HG03521 (cell line): ENCODE measurements around the gene SWSAP1.
"Not testable (repeated sequence)": the region's sequence is repeated elsewhere in the genome, so short reads cannot be mapped to it uniquely, and the experiment has no call there.

Source experiments
- ATAC-seq: cut with Tn5 transposase; IDR thresholded peaks from one replicate; pipeline ENCODE4 v1.9.1; 2021; ENCODE audit warnings: mild to moderate bottlenecking, moderate library complexity; ENCODE audit not compliant: unreplicated experiment

SWSAP1 gene

DNA sequence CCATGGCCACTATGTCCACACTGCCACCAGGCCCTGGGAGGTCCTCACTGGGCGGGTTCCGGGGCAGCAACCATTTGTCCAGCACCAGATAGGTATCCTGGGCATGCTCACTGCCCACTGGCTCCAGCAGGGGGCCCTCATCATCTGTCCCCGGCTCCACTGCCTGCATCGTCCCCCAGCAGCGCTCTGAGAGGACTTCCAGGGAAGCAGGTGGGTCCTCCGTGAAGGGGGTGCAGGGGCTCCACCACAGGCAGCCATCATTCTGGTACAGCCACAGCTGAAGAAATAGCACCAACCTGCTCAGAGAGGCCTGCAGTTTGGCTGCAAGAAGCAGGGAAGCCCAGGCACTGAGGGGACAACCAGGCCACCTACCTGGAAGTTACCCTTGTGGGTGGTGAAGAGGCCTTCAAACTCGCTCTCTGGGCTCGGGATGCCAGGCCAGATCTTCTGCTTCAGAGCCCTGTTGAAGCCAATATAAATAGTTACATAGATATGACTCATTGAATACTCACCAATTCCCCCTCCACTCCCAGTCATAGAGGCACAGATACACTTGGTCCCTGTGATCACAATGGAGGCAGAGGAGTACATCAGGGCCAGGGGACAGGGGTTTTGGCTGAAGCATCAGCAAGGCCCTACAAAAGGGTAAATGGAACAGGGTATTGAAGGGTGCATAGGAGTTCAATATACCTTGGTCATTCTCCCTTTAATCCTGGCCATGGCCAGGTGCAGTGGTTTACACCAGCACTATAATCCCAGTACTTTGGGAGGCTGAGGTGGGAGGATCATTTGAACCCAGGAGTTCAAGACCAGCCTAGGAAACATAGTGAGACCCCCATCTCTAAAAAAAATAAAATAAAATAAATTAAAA, 4.1 kb downstream of the SWSAP1 start:
- no peak for ATAC-seq

- not testable (repeated sequence) for ATAC-seq
Observed at GRCh38 chr19:11379269-11379845, 4.9 kb downstream of the SWSAP1 start.

DNA sequence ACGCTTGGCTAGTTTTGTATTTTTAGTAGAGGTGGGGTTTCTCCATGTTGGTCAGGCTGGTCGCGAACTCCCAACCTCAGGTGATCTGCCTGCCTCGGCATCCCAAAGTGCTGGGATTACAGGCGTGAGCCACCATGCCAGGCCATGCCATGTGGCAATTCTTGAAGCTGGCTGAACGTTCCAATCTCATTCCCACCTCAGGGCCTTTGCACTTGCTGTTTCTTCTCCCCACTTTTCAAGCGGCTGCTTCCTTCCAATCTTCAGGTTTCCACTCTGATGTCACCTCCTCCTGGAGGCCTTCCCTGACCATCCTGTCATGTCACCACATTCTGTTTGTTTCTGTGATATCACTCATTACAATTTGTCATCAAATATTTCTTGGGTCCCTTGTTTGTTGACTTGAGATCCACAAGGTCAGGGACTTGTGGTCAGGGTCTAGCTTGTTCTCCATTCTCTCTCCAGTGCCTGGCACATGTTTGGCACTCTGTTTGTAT, 5.4 kb downstream of the SWSAP1 start:
- no peak for ATAC-seq

- ATAC-seq = peak; percentile 75
Observed at GRCh38 chr19:11380653-11381537, 6.4 kb downstream of the SWSAP1 start.

DNA sequence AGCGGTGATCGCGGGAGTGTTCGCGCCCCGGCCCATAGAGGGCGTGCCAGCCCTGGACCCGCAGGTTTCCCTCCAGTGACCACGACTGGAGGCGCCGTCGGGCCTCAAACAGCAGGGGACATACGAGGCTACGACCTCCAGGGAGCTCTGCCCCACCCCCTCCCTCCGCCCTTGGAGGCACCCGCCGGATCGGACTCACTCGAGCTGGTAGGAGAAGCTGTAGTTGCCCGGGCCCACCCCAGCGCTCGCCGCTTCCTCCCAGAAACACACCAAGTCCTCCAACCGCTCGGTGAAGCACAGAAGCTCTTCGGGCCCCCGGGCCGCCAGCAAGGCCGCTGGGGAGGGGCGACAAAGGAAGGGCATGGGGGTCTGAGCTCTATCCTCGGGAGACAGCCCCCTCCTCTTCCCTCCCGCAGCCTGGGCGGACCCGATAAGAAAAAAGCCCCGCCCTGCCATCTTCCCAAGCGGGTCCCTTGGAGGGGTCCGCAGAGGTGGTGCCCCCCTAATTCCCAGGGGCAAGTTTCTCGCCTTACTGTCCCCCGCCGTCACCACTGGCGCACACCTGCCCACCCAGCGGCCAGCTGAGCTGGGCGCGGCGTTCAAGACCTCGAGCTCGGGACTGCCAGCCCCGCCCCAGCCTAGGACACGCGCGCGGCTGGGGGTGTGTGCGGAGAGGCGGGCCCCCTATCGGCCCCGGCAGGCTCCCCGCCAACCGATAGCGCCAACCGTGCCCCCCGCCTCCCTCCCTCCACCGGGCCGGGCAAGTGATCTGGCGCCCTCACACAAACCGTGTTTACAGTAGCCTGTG, 8.6 kb downstream of the SWSAP1 start:
- no peak for ATAC-seq

DNA sequence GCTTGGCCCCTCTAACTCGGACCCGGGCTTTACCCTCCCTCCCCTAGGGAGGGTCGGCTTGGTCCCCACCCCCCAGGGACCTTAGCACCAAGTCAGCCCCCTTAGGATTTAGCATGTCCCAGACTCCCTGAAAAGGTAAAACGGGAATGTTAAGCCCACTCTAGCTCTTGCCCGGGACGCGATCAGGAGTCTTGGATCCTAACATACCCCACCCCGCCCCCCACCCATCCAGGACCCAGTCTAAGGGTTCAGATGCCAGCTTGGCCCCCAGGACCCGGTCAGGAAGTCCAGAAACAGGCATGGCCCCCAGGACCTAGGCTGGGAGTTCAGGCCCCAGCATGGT, 9.2 kb downstream of the SWSAP1 start:
- ATAC-seq = no peak

DNA sequence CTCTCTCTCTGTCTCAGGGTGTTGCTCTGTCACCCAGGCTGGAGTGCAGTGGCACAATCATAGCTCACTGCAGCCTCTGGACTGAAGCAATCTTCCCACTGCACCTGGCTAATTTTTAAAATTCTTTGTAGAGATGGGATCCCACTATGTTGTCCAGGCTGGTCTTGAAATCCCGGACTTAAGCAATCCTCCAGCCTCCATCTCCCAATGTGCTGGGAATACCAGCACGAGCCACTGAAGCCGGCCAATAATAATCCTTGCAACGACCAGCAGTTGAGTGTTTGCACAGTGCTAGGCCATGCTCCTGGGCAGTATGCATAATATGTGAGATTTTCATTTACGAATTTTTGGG, 10.3 kb downstream of the SWSAP1 start:
- ATAC-seq = no peak

DNA sequence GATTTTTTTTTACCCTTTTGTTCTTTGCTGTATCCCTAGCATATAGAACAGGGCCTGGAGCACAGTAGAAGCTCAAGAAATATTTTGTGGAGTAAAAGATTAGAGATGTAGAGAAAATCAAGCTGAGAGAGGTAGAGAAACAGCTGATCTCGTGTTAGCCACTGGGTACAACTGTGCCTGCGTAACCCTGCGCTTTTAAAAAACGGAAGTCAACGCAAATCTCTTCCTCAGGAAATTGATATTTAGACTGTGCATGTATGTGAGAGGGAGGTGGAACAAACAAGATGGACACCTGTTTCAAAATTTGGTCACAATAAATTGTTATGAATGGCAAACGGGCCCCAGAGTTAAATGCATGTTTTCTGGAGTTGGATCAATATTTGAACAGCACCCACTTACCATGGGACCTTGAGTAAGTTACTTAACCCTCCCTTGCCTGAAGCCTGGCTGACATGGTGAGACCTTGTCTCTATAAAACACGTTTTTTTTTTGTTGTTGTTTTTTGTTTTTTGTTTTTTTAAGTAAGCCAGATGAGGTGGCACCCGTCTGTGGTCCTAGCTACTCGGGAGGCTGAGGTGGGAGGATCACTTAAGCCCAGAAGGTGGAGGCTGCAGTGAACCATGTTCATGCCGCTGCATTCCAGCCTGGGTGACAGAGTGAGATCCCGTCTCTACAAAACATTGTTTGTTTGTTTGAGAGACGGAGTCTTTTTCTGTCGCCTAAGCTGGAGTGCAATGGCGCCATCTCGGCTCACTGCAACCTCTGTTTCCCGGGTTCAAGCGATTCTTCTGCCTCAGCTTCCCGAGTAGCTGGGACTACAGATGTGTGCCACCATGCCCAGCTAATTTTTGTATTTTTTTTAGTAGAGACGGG, 12.9 kb downstream of the SWSAP1 start:
- no peak for ATAC-seq

GRCh38 chr19:11390359-11390758, 15.9 kb downstream of the SWSAP1 start:
- ATAC-seq = no peak

DNA sequence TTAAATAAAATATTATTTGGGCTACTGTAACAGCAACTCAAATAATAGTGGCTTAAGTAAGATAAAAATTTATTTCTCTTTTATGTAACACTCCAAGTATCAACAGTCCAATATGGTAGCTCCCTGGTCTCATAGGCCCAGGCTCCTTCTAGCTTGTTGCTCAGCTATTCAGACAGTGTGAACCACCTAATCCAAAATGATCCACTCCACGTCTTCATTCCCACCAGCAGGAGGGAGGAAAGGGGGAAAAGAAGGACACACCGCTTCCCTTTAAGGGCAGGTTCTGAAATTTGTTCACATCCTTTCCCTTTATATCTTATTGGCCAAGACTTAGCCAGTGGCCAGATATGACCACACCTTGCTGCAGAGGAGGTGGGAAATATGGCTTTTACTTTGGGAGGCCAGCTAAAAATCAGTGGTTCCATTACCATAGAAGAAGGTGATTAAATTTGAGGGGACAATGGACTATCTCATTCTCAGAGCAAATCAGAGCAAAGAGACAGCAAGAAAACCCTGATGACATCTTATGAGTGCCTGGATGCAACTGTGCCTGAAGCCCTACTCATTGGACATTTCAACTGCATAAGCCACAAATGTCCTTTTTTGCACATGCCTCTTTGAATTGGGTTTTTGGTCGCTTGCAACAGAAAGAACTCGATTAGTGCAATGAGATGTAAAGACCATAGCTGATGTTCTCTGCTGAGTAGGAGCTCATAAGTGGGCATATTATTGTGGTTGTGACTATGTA, 16.6 kb downstream of the SWSAP1 start:
- ATAC-seq = no peak

GRCh38 chr19:11397089-11397610, 22.7 kb downstream of the SWSAP1 start:
- no peak for ATAC-seq

DNA sequence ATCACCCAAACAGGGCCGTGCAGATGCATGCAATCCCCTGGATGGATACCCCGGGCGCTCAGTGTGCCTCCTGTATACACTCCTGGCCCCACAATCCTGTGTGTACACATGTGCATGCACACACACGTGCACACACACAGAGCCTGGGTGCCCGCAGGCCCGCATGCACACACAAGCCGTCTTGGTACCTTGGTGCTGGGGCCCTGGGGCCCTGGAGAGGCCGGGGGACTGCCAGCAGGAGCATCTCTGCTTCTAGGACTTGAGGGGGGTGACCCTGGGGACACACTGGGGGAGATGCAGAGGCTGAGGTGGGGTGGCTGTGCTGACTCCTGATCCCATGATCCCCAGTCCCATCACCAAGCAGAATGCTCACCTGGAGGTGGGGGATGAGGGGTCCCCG, 25.2 kb downstream of the SWSAP1 start:
- no peak for ATAC-seq

- ATAC-seq = no peak
Observed at GRCh38 chr19:11400798-11401197, 26.3 kb downstream of the SWSAP1 start.

- ATAC-seq = no peak
Observed at GRCh38 chr19:11401808-11402543, 27.5 kb downstream of the SWSAP1 start.

DNA sequence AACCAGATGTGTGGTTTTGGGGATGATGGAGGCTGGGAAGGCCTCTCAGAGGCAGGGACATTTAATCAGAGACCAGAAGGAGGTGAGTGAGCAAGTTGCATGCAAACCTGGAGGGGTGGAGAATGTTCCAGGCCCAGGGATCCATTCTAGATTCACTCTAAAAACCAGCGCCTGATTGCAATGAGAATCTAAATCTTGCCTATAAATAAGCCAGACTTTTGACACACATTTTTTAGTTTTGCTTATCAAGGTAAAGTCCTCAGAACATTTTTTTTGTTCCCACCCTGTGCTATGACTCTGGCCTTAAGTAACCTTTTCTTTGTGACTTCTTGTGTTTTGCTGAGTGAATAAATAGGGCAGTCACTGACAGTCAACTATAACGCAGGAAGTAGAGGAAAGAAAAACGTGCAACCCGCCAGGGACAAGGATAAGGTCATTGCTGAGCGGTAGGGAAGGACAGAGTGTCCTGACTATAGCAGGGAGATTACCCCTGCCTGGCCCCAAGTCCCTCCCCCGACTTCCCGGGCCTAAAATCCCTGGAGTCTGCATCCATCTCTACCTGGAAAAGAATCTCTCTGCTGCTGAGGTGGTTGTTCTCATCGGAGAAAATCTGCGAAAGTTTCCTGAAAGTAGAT, 30.2 kb downstream of the SWSAP1 start:
- ATAC-seq = no peak

- no peak for ATAC-seq
Observed at GRCh38 chr19:11405846-11406643, 31.6 kb downstream of the SWSAP1 start.

- not testable (repeated sequence) for ATAC-seq
Observed at GRCh38 chr19:11406703-11407236, 32.3 kb downstream of the SWSAP1 start.
